ENCODE results near the gene ABCB7.
A peak's percentile ranks its signal among the peaks of the same experiment; 100 is the strongest.
"Not testable (repeated sequence)": the region's sequence is repeated elsewhere in the genome, so short reads cannot be mapped to it uniquely, and the experiment has no call there.

Gene ABCB7

DNA sequence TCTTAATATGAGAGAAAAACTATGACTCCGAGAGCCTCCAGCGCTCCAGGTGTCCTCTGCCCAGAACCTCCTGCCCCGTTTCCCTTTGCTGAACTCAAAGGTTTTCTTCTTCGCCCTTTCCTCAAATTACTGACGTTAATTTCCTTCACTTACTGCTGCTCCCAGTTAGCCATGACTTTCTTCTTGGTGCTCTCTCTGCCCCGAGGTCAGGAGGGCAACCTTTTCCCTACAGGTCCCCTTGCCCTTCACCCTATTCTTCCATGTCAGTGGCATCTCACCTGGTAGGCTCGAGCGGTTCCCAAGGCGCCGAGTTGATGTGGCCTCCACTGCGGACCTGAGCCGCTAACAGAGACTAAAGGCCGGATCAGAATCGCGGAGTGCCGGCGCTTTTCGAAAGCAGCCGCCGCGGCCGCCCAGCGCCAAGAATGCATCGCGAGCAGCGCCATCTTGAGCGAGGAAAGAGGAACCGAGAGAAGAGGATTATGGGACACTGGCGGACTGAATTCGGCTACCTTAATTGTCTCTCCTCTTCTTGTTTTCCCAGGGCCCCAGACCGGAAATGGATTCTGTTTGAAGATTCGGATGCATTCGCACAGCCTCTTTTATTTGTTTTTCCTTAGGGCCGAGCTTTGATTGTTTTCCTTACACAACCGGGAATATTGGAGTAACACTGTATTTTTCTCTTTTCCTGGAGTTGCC lies at the start of gene ABCB7:
Gene ABCB7, minus strand, starts transcription at position 457 of the 699 bp plus-strand sequence. Its CDS starts 11 bp downstream, at position 446.
- peak; percentile 63 for DNase-seq

- not testable (repeated sequence) for DNase-seq
Observed at GRCh38 chrX:75188415-75189206, 32.5 kb upstream of the ABCB7 start.

DNA sequence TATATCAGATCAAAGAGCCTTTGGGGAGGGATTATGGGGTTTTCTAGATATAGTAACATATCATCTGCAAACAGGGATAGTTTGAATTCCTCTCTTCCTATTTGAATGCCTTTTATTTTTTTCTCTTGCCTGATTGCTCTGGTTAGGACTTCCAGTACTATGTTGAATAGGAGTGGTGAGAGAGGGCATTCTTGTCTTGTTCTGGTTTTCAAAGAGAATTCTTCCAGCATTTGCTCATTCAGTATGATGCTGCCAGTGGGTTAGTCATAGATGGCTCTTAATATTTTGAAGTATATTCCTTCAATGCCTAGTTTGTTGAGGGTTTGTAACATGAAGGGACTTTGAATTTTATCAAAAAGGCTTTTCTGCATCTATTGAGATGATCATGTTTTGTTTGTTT lies 25.6 kb upstream of the ABCB7 start:
- no peak for DNase-seq

GRCh38 chrX:75179536-75180293 lies 23.6 kb upstream of the ABCB7 start:
- not testable (repeated sequence) for DNase-seq

- DNase-seq: not testable (repeated sequence)
Observed at GRCh38 chrX:75172257-75172890, 16.3 kb upstream of the ABCB7 start.

DNA sequence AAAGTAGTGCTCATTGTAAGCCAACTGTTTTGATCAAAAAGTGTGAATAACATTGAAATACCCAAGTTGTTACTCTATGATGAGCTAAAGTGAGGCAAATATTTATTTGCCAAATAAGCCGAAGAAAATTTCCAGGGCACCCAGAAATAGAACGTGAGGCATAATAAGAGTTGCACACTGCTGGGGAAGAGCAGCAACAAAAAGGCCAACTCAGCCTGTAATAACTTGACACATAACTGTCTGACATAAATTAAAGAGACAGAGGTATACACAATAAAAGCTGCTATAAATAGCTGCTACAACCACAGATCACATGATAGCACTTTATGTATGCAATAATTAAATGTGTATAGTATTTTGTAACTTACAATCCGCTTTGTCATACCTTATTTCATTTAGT lies 2.0 kb upstream of the ABCB7 start:
- no peak for DNase-seq

GRCh38 chrX:75156531-75156945 lies 455 bp upstream of the ABCB7 start:
- peak; percentile 48 for DNase-seq

- no peak for DNase-seq
Observed at GRCh38 chrX:75155447-75155826, 646 bp downstream of the ABCB7 start.

GRCh38 chrX:75154871-75155270 lies 1.2 kb downstream of the ABCB7 start:
- no peak for DNase-seq

- DNase-seq: no peak
Observed at GRCh38 chrX:75151827-75152592, 4.1 kb downstream of the ABCB7 start.

GRCh38 chrX:75149654-75150053 lies 6.4 kb downstream of the ABCB7 start:
- no peak for DNase-seq

- no peak for DNase-seq
Observed at GRCh38 chrX:75132672-75133071, 23.4 kb downstream of the ABCB7 start.

DNA sequence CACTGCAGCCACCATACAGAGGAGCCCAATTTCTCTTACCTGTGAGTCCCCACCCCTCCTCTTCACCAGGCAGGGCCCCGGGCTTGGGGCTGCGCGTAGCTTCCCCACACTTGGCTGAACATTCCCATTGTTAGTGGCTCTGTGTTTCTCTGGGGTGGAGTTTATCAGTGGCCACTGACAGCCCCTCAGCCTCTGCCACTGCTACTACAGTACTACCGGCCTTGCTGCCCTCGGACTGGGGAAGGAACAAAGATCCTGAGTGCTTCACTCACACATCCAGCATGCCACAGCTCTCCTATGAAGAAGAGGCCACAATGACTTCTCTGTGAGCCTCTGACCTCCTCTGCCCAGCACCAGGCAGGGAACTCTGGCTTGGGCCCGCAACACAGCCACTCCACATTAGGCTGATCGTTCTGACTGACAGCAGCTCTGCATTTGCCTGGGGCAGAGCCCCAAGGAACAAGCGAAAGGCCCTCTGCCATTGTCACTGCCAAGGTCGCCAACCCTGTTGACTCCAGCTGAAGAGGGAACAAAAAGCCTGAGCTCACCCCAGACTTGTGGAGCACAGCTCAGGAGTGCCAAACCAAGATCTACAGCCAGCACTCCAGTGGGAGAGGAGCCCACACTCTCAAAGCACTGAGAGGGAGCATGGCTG lies 24.0 kb downstream of the ABCB7 start:
- DNase-seq: no peak

GRCh38 chrX:75129069-75129468 lies 27.0 kb downstream of the ABCB7 start:
- DNase-seq: not testable (repeated sequence)

GRCh38 chrX:75118296-75118695 lies 37.8 kb downstream of the ABCB7 start:
- no peak for DNase-seq

DNA sequence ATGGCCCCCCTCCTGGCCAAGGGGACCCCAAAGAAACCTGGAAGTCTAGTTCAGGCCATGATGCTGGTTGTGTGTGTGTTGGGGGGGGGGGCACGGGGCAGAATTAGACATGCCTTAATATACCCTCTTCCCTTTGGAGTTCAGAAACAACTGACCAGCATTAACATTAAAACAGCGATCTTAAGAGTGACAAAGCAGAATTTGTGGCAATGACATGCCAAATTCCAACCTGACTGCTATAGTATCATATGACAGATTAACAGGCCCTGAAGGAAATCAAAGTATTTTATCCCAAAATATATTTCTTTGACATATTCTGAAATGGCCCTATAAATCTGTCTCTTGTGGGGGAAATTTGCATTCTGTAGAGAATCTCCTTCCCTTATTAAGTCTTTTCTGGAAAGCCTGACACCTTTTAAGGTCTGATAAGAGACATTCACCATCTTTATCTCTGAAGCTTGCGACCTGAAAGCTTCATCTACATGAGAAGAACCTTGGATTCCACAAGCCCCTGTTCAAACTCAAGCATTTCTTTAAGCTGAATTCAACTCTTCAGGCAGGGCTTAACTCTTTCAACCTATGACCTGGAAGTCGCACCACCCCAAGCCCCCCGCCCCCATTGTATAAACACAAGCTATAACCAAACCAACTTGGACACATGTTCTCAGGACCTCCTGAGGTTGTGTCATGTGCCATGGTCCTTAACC lies 40.2 kb downstream of the ABCB7 start:
- no peak for DNase-seq

DNA sequence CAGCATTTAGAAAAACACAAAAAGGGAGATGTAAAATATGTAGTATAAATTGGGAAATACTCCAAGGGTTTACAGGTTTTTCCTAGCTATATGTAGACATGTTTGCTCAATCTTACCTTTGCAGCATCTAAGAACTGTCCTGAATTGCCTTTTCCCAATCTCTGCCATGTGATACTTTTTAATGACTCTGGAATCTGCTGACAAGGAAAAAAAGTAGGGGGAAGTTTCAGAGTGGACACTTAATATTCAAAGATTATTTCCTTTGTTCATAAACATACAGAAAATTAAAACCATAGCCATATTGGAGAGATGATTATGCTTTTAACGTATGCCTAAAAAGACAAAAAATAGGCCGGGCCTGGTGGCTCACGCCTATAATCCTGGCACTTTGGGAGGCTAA lies 41.4 kb downstream of the ABCB7 start:
- DNase-seq: no peak

DNA sequence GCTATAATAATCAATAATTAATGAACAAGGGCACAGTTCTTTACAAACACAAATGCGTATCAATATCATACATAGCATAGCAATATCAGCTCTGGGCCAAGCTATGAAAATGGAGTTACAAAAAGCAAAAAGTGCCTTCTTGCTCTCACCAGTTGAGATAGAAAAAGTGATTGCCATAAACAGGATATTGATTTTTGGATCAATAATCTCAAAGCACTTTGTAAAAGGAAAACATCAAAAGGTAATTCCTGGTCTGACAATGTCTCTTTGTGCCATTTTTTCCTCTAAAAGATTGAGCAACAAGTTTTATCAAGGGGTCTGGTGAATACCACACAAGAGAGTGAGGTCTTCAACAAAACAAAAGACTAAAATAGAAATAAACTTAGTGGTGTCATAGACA lies 42.4 kb downstream of the ABCB7 start:
- no peak for DNase-seq

DNA sequence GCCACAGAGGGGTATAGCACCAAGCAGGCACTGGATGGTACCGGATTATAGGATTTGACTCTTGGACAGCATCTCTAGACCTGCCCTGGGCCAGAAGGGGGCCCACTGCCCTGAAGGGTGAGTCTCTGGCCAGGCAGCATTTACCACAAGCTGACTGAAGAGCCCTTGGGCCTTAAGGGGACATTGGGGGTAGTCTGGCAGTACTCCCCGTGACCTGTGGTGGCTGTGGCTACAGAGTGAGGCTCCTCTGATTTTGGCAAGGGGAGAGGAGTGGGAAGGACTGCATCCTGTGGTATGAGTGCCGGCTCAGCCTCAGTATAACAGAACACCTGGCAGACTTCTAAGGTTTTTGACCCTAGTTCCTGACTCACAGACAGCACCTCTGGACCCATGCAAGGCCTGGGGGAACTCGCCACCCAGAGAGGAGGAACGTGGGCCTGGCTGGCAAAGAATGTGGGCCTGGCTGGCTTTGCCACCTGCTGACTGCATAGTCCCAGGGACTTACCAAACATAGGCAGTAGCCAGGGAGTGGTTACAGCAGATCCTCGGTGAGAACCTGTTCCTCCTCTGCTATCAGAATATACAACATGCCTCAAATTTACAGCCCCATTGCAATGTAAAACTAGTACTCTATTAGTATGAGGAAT lies 48.1 kb downstream of the ABCB7 start:
- DNase-seq: no peak

- DNase-seq: no peak
Observed at GRCh38 chrX:75106772-75107171, 49.3 kb downstream of the ABCB7 start.

DNA sequence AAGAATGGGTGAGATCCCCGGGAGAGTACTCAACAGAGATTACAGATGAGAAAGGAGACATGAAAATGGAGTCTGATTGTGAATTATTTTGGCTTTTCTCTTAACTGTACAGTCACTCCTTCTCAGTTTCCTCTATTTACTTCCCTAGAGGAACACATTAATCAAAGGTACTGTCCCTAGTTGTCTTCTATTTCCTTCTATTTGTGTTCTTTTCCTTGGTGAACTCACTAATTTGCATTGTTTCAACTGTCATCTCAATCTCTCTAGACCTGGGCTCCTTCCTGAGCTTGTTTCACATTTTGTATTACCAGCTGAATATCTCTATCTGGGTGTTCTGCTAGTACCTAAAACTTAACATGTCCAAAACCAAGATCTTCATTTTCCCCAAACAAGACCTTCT lies 59.8 kb downstream of the ABCB7 start:
- no peak for DNase-seq

Data from MV-4-11 (cell line).